Activated CD8-positive, alpha-beta T cell treated with anti-CD3 and anti-CD28 coated beads, Interleukin-2, amount 10 ng/mL, durations not matched to agents 7 days and 5 days (primary cell): ENCODE measurements around the gene UQCC5. TPM values are rescaled to one million over a fixed set of nuclear protein-coding genes. Genes with fewer than 3 reads are reported as not detected.

Experiments used
- ATAC-seq: fragments of 150-1000 bp; cut with Tn5 transposase; one replicate; pipeline ENCODE4 v1.10.0; 2021; ENCODE audit warnings: moderate library complexity
- CTCF ChIA-PET: fragments of 350-600 bp; sonication (Branson Sonifier 250); formaldehyde crosslinking; loops from one replicate; lab custom pipeline; 2021; ENCODE audit warnings: antibody characterized with exemption; lab: Charles Lee
- POLR2A ChIA-PET: fragments of 350-600 bp; sonication (Branson Sonifier 250); formaldehyde crosslinking; loops from one replicate; lab custom pipeline; 2021; ENCODE audit warnings: antibody characterized with exemption; lab: Charles Lee
- DNase-seq: peaks from one replicate; pipeline ENCODE4 v3.0.0-alpha.2; 2020
- H3K27ac Mint-ChIP-seq: one replicate; pipeline ENCODE4 v1.8.0; 2021; ENCODE audit warnings: mild to moderate bottlenecking, mixed read lengths
- H3K27me3 Mint-ChIP-seq: one replicate; pipeline ENCODE4 v1.8.0; 2021; ENCODE audit warnings: low read depth, mixed read lengths
- H3K36me3 Mint-ChIP-seq: one replicate; pipeline ENCODE4 v1.8.0; 2021; ENCODE audit warnings: low read depth, mixed read lengths
- H3K4me1 Mint-ChIP-seq: one replicate; pipeline ENCODE4 v1.8.0; 2021; ENCODE audit warnings: low read depth, mixed read lengths
- H3K4me3 Mint-ChIP-seq: one replicate; pipeline ENCODE4 v1.8.0; 2021; ENCODE audit warnings: mild to moderate bottlenecking, mixed read lengths
- H3K9me3 Mint-ChIP-seq: one replicate; pipeline ENCODE4 v1.8.0; 2022; ENCODE audit warnings: mixed read lengths; ENCODE audit not compliant: insufficient read depth
- total RNA-seq, 2 experiments: library from RNA; stranded (reverse); gene quantifications; one replicate each; pipeline ENCODE4 v1.2.3, GENCODE V29; 2021

Gene UQCC5
- 10 to 100 TPM in 1 of 2 experiments, 1 to 10 TPM in 1; 9.0 to 15.1 TPM for total RNA-seq

GRCh38 chr3:52536369-52537164, at the start of gene UQCC5:
Gene UQCC5 (plus strand): TSS chr3:52536605. CDS start chr3:52536756, 151 bp downstream.
- DNase-seq (peak; percentile 98), ATAC-seq (peak; percentile 94)
- no peaks in the 10 kb centered on the region for H3K27me3 Mint-ChIP-seq
- H3K4me1 Mint-ChIP-seq: peaks cover 61% of the 10 kb centered on the region
- H3K27ac Mint-ChIP-seq: peak within 1 kb of the TSS; percentile 97
- peak within 1 kb of the TSS; percentile 97 for H3K4me3 Mint-ChIP-seq
- peaks cover 30% of the 10 kb centered on the region for H3K36me3 Mint-ChIP-seq
- ChIA-PET CTCF (interaction anchor here (0.8 to 1.3 kb wide), 3 partner anchors 10 to 91 kb away, joined by 3 to 6 read pairs (median 4); no protein-coding TSS in a partner anchor), POLR2A (interaction anchor here (0.7 to 1.1 kb wide), 5 partner anchors 9 to 170 kb away, joined by 3 to 4 read pairs (median 3); no protein-coding TSS in a partner anchor)
- H3K9me3 Mint-ChIP-seq: no peaks in the 10 kb centered on the region

- Mint-ChIP-seq H3K9me3 (no peaks in the 10 kb centered on the region), H3K36me3 (peaks cover 18% of the 10 kb centered on the region), H3K4me1 (no peaks in the 10 kb centered on the region), H3K27ac (no peak overlapping the region), H3K27me3 (no peaks in the 10 kb centered on the region), H3K4me3 (no peak overlapping the region)
- ChIA-PET POLR2A (no interaction called here), CTCF (no interaction called here)
- DNase-seq (no peak), ATAC-seq (no peak)
Observed at GRCh38 chr3:52487050-52487787, 49.2 kb upstream of the UQCC5 start.

- ChIA-PET POLR2A (interaction anchor here (0.8 kb wide), 1 partner anchor 10 kb away, joined by 3 read pairs; no protein-coding TSS in a partner anchor), CTCF (interaction anchor here (1.5 kb wide), 1 partner anchor 42 kb away, joined by 5 read pairs; no protein-coding TSS in a partner anchor)
- peaks cover 25% of the 10 kb centered on the region for H3K36me3 Mint-ChIP-seq
Observed at GRCh38 chr3:52487788-52488691, 48.4 kb upstream of the UQCC5 start.

GRCh38 chr3:52488746-52489145, 47.7 kb upstream of the UQCC5 start:
- ATAC-seq: no peak
- Mint-ChIP-seq H3K9me3 (no peaks in the 10 kb centered on the region), H3K27me3 (no peaks in the 10 kb centered on the region), H3K4me1 (no peaks in the 10 kb centered on the region), H3K27ac (no peak overlapping the region), H3K4me3 (no peak overlapping the region), H3K36me3 (peaks cover 25% of the 10 kb centered on the region)
- POLR2A ChIA-PET: interaction anchor here (0.8 kb wide), 1 partner anchor 9 kb away, joined by 3 read pairs; no protein-coding TSS in a partner anchor
- DNase-seq: no peak
- CTCF ChIA-PET: interaction anchor here (0.9 to 1.5 kb wide), 2 partner anchors 10 to 43 kb away, joined by 3 to 5 read pairs; no protein-coding TSS in a partner anchor

More at GRCh38 chr3:52487788-52488691, 48.4 kb upstream of the UQCC5 start:
- Mint-ChIP-seq H3K9me3 (no peaks in the 10 kb centered on the region), H3K27ac (no peak overlapping the region), H3K4me1 (no peaks in the 10 kb centered on the region), H3K4me3 (no peak overlapping the region), H3K27me3 (no peaks in the 10 kb centered on the region)
- DNase-seq: no peak
- ATAC-seq: no peak

- H3K9me3 Mint-ChIP-seq: no peaks in the 10 kb centered on the region
- no peak overlapping the region for H3K4me3 Mint-ChIP-seq
- H3K27me3 Mint-ChIP-seq: no peaks in the 10 kb centered on the region
- ChIA-PET POLR2A (no interaction called here), CTCF (interaction anchor here (0.9 to 1.5 kb wide), 2 partner anchors 9 to 44 kb away, joined by 3 to 5 read pairs; no protein-coding TSS in a partner anchor)
- H3K4me1 Mint-ChIP-seq: peaks cover 2% of the 10 kb centered on the region
- no peak for DNase-seq
- no peak for ATAC-seq
- H3K36me3 Mint-ChIP-seq: peaks cover 24% of the 10 kb centered on the region
- H3K27ac Mint-ChIP-seq: no peak overlapping the region
Observed at GRCh38 chr3:52489453-52489852, 47.0 kb upstream of the UQCC5 start.

GRCh38 chr3:52490035-52490938, 46.1 kb upstream of the UQCC5 start:
- ChIA-PET CTCF (no interaction called here), POLR2A (no interaction called here)
- peak overlapping the region; percentile 15 for H3K27ac Mint-ChIP-seq
- H3K4me3 Mint-ChIP-seq: no peak overlapping the region
- peaks cover 2% of the 10 kb centered on the region for H3K4me1 Mint-ChIP-seq
- DNase-seq: no peak
- H3K36me3 Mint-ChIP-seq: peaks cover 24% of the 10 kb centered on the region
- ATAC-seq: no peak
- H3K9me3 Mint-ChIP-seq: no peaks in the 10 kb centered on the region
- no peaks in the 10 kb centered on the region for H3K27me3 Mint-ChIP-seq

- ChIA-PET POLR2A (no interaction called here), CTCF (no interaction called here)
- peaks cover 2% of the 10 kb centered on the region for H3K4me1 Mint-ChIP-seq
- ATAC-seq: no peak
- H3K27ac Mint-ChIP-seq: peak overlapping the region; percentile 15
- H3K9me3 Mint-ChIP-seq: no peaks in the 10 kb centered on the region
- no peaks in the 10 kb centered on the region for H3K27me3 Mint-ChIP-seq
- no peak overlapping the region for H3K4me3 Mint-ChIP-seq
- peaks cover 19% of the 10 kb centered on the region for H3K36me3 Mint-ChIP-seq
- DNase-seq: no peak
Observed at GRCh38 chr3:52490939-52491526, 45.4 kb upstream of the UQCC5 start.

GRCh38 chr3:52492059-52492458, 44.3 kb upstream of the UQCC5 start:
- Mint-ChIP-seq H3K9me3 (no peaks in the 10 kb centered on the region), H3K27me3 (no peaks in the 10 kb centered on the region), H3K27ac (no peak overlapping the region), H3K4me3 (no peak overlapping the region), H3K4me1 (peaks cover 2% of the 10 kb centered on the region), H3K36me3 (peaks cover 19% of the 10 kb centered on the region)
- ChIA-PET CTCF (no interaction called here), POLR2A (interaction anchor here (0.7 kb wide), 1 partner anchor 23 kb away, joined by 3 read pairs; no protein-coding TSS in a partner anchor)
- ATAC-seq (no peak), DNase-seq (no peak)

GRCh38 chr3:52493232-52494017, 43.0 kb upstream of the UQCC5 start:
- ChIA-PET POLR2A (no interaction called here), CTCF (no interaction called here)
- DNase-seq (no peak), ATAC-seq (no peak)
- H3K27me3 Mint-ChIP-seq: no peaks in the 10 kb centered on the region
- no peaks in the 10 kb centered on the region for H3K9me3 Mint-ChIP-seq
- H3K27ac Mint-ChIP-seq: no peak overlapping the region
- peaks cover 5% of the 10 kb centered on the region for H3K4me1 Mint-ChIP-seq
- no peak overlapping the region for H3K4me3 Mint-ChIP-seq
- peaks cover 9% of the 10 kb centered on the region for H3K36me3 Mint-ChIP-seq
